Mesothelial cell of epicardium (in vitro differentiated cells): ENCODE data around the gene PIP5KL1. TPM values are rescaled to one million over a fixed set of nuclear protein-coding genes. Genes with fewer than 3 reads are reported as not detected.

ENCODE experiments used
- DNase-seq, 2 experiments: peaks; one replicate each; pipeline ENCODE4 v3.0.0; 2021; ENCODE audit warnings: low spot score in 2 of 2; ENCODE audit not compliant: unreplicated experiment in 2 of 2
- H3K27ac Mint-ChIP-seq: 2 replicates; pipeline ENCODE4 v1.8.0; 2021; ENCODE audit warnings: mixed read lengths
- H3K27me3 Mint-ChIP-seq: 2 replicates; pipeline ENCODE4 v1.8.0; 2021; ENCODE audit warnings: low read depth, mixed read lengths
- H3K36me3 Mint-ChIP-seq: 2 replicates; pipeline ENCODE4 v1.8.0; 2021; ENCODE audit warnings: mixed read lengths
- H3K4me1 Mint-ChIP-seq: 2 replicates; pipeline ENCODE4 v1.8.0; 2021; ENCODE audit warnings: mixed read lengths
- H3K4me3 Mint-ChIP-seq: 2 replicates; pipeline ENCODE4 v1.8.0; 2021; ENCODE audit warnings: mild to moderate bottlenecking, moderate library complexity, mixed read lengths
- H3K9me3 Mint-ChIP-seq: 2 replicates; pipeline ENCODE4 v1.8.0; 2021; ENCODE audit warnings: mixed read lengths
- total RNA-seq: library from RNA; stranded (reverse); gene quantifications from 3 replicates; pipeline ENCODE4 v1.2.1, GENCODE V29; 2021
- TF ChIP-seq, protein P1 (sequence below): fragments of 200-600 bp; sonication (generic); IDR thresholded peaks from one replicate; pipeline ENCODE4 v1.5.0; 2021; ENCODE audit warnings: antibody characterized with exemption; ENCODE audit not compliant: unreplicated experiment

PIP5KL1 gene
- total RNA-seq, 1 donor from 2014 or later, result 8.2 TPM

DNA sequence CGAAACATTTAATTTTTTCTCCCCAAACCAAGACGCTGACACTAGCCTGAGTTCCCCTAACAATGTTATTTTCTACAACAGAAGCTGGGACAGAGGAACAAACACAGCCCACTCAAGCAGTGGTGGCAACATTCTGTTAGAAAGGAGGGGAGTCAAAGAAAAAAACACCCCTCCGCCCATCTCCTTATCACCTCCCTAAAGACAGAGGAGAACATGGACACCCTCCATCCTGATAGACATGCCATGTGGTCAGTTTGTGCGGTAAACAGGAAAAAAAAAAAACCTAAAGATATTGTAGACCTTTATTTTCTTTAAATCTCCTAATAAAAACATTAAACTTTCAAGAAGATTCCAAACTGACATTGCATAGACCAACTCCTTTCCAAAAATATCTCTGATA lies 10.0 kb upstream of the PIP5KL1 start:
- Mint-ChIP-seq H3K9me3 (no peaks in the 10 kb centered on the region), H3K27me3 (no peaks in the 10 kb centered on the region), H3K36me3 (peaks cover 19% of the 10 kb centered on the region), H3K27ac (peak overlapping the region; percentile 31), H3K4me3 (no peak overlapping the region), H3K4me1 (peaks cover 30% of the 10 kb centered on the region)
- DNase-seq, result no peak
- TF ChIP-seq, protein P1, sequence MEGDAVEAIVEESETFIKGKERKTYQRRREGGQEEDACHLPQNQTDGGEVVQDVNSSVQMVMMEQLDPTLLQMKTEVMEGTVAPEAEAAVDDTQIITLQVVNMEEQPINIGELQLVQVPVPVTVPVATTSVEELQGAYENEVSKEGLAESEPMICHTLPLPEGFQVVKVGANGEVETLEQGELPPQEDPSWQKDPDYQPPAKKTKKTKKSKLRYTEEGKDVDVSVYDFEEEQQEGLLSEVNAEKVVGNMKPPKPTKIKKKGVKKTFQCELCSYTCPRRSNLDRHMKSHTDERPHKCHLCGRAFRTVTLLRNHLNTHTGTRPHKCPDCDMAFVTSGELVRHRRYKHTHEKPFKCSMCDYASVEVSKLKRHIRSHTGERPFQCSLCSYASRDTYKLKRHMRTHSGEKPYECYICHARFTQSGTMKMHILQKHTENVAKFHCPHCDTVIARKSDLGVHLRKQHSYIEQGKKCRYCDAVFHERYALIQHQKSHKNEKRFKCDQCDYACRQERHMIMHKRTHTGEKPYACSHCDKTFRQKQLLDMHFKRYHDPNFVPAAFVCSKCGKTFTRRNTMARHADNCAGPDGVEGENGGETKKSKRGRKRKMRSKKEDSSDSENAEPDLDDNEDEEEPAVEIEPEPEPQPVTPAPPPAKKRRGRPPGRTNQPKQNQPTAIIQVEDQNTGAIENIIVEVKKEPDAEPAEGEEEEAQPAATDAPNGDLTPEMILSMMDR, result no peak

DNA sequence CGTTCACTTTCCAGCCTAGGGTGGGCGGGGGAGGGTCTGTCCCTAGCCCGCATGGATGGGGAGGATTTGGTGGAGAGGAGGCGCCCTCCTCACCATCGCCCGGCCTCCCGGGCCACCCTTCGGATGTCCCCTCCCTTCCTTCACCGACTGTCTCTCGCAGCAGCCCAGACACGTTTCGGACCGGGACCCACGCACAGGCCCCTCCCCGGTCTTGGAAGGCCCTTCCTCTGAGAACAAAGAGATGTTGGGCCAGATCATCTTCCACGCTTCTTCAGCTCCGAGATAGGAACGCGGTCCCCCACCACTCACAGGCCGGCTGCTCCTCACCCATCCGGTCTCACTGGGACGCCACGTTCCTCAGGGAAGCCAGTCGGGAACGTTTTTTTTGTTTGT lies 7.7 kb upstream of the PIP5KL1 start:
- TF ChIP-seq, protein P1, result no peak
- peaks cover 29% of the 10 kb centered on the region for H3K4me1 Mint-ChIP-seq
- H3K36me3 Mint-ChIP-seq, result peaks cover 11% of the 10 kb centered on the region
- H3K27me3 Mint-ChIP-seq, result no peaks in the 10 kb centered on the region
- no peak for DNase-seq
- H3K27ac Mint-ChIP-seq, result peak overlapping the region; percentile 31
- H3K4me3 Mint-ChIP-seq, result peak overlapping the region; percentile 89
- no peaks in the 10 kb centered on the region for H3K9me3 Mint-ChIP-seq

DNA sequence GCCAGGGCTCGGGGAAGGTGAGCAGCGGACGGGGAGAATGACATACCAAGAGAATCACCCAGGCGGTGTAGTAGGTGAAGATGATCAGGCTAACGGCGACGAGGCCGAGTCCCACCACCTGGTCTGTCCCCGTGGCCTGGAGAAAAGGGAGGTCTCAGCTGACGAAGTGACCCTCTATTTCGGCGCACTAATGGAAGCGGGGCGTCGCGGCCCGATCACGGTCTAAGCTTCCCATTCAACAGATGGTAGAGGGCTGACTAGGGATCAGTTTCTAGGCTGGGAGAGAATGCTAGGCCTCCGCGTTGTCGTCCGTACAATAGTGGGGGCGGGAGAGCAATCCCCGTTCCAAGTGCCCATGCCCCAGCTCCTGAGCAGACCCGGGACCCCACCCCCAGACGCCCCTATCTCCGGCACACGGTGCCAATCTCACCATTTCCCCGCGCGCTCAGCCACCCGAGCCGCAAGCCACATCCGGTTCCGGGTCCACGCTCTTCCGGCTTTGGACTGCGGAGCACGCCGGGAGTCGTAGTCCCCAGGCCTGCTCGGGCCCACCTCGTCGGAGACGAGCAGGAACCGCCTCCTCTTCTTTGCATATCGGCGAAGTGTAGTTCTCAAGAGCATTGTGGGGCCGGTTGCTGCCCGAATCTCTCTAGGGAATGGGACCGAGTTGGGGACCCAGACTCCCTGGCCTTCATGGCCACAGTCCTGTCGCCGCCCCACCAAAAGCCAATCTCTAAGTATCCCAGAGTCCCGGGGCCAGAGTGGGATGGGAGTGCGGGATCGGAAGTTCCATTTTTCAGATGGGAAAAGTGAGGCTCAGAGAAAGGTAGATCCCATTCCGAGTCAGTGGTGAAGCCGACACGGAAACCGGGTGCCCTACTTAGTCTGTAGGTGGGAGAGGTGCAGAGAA lies 7.1 kb upstream of the PIP5KL1 start, which contains the start of gene DPM2:
TSS of gene DPM2 (minus strand) at position 467 of the 910 bp plus-strand sequence. CDS start at position 433, 34 bp downstream.
- Mint-ChIP-seq H3K4me1 (peaks cover 27% of the 10 kb centered on the region), H3K4me3 (peak within 1 kb of the TSS; percentile 89)
- peak; percentile 57 to 76 for DNase-seq

DNA sequence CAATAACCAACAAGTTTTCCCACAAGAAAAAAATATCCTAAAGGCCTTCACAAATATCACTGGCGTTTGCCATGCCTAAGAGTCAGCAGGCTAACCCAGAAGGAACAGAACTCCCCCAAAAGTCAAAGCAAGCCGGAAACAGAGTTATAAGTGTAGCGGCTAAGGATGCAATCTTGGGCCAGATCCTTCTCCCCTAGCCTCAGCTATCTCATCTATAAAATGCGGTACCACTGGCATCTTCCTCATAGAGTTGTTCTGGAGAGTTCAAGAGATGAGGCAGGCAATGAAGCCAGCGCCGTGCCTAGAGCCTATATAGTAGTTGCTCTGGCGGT lies 6.4 kb upstream of the PIP5KL1 start:
- no peaks in the 10 kb centered on the region for H3K9me3 Mint-ChIP-seq
- H3K4me1 Mint-ChIP-seq, result peaks cover 27% of the 10 kb centered on the region
- TF ChIP-seq, protein P1, result no peak
- H3K27ac Mint-ChIP-seq, result peak overlapping the region; percentile 94
- peak overlapping the region; percentile 89 for H3K4me3 Mint-ChIP-seq
- H3K27me3 Mint-ChIP-seq, result no peaks in the 10 kb centered on the region
- H3K36me3 Mint-ChIP-seq, result peaks cover 4% of the 10 kb centered on the region
- DNase-seq, result no peak

More for the DNA sequence above, 7.1 kb upstream of the PIP5KL1 start, which contains the start of gene DPM2:
- H3K9me3 Mint-ChIP-seq, result no peaks in the 10 kb centered on the region
- peak within 1 kb of the TSS; percentile 94 for H3K27ac Mint-ChIP-seq
- peaks cover 7% of the 10 kb centered on the region for H3K36me3 Mint-ChIP-seq
- TF ChIP-seq, protein P1, result no peak
- no peaks in the 10 kb centered on the region for H3K27me3 Mint-ChIP-seq

DNA sequence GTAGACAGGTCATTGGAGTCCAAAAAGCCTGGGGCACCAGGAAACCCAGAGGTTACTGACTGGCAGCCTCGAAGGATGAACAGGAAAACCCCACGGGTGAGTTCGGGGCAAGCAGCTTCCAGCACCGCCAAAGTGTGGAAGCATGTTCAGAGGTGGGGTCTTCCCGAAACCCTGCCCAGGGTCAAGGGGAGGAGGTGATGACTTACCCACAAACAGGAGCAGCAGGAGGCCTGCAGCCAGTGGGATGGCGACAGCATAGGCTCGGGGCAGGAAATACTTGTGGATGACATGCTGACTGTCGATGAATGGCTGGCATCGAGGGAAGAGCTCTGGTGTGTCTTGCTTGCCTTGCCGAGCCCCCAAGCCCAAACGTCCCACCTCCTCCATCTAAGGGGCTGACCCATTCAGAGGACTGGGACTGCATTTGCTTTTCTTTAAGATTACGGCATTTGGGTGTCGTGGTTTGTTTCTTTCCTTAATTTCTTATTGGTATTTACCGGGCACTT lies 5.8 kb upstream of the PIP5KL1 start:
- TF ChIP-seq, protein P1, result no peak
- Mint-ChIP-seq H3K4me3 (peak overlapping the region; percentile 89), H3K27me3 (no peaks in the 10 kb centered on the region), H3K9me3 (no peaks in the 10 kb centered on the region), H3K27ac (peak overlapping the region; percentile 94), H3K36me3 (peaks cover 4% of the 10 kb centered on the region), H3K4me1 (peaks cover 29% of the 10 kb centered on the region)
- DNase-seq, result no peak
